PC-9 (cell line): ENCODE measurements around the gene RAB18. TPM values are rescaled to one million over a fixed set of nuclear protein-coding genes. Genes with fewer than 3 reads are reported as not detected.
"Not testable (repeated sequence)": the region's sequence is repeated elsewhere in the genome, so short reads cannot be mapped to it uniquely, and the experiment has no call there.

Experiments used
- BruUV-seq: library from RNA; stranded (reverse); fragments of 400-500 nt; replicated peaks from 2 replicates; lab custom pipeline; 2021; lab: Mats Ljungman, UMichigan
- CTCF ChIA-PET: fragments of 300-600 bp; sonication (Branson Sonifier 250); formaldehyde crosslinking; loops from one replicate; lab custom pipeline; 2022; ENCODE audit warnings: antibody characterized with exemption; lab: Charles Lee
- POLR2A ChIA-PET: fragments of 300-600 bp; sonication (Branson Sonifier 250); formaldehyde crosslinking; loops from one replicate; lab custom pipeline; 2022; ENCODE audit warnings: antibody characterized with exemption; ENCODE audit not compliant: unreplicated experiment; lab: Charles Lee
- DNase-seq, 2 experiments: peaks; one replicate each; pipeline versions ENCODE4 v3.0.0 to v3.0.0-alpha.2; 2015 to 2022; ENCODE audit warnings: mixed read lengths in 1 of 2
- H2AFZ ChIP-seq: fragments of 200-600 bp; sonication (generic); 2 replicates; pipeline ENCODE4 v1.8.1; 2017; ENCODE audit warnings: antibody characterized with exemption
- H3F3A ChIP-seq: fragments of 200-600 bp; sonication (generic); 2 replicates; pipeline ENCODE4 v1.8.1; 2017; ENCODE audit warnings: antibody characterized with exemption, mild to moderate bottlenecking, low read depth; ENCODE audit not compliant: insufficient read depth
- H3K27ac ChIP-seq: fragments of 200-600 bp; sonication (generic); 2 replicates; pipeline ENCODE4 v1.6.1; 2016; ENCODE audit warnings: mixed run types
- H3K27me3 ChIP-seq: fragments of 200-600 bp; sonication (generic); 2 replicates; pipeline ENCODE4 v1.6.1; 2016; ENCODE audit warnings: low read depth, mixed run types; ENCODE audit not compliant: insufficient read depth
- H3K36me3 ChIP-seq: fragments of 200-600 bp; sonication (generic); 2 replicates; pipeline ENCODE4 v1.6.1; 2016; ENCODE audit warnings: low read depth, mixed run types
- H3K4me1 ChIP-seq: fragments of 200-600 bp; sonication (generic); replicated peaks from 2 replicates; pipeline ENCODE4 v1.6.1; 2016; ENCODE audit warnings: mixed run types; ENCODE audit not compliant: insufficient read depth
- H3K4me2 ChIP-seq: fragments of 200-600 bp; sonication (generic); 2 replicates; pipeline ENCODE4 v1.6.1; 2017; ENCODE audit warnings: mixed run types
- H3K4me3 ChIP-seq: fragments of 200-600 bp; sonication (generic); 2 replicates; pipeline ENCODE4 v1.6.1; 2016; ENCODE audit warnings: mixed run types
- H3K79me2 ChIP-seq: fragments of 200-600 bp; sonication (generic); 2 replicates; pipeline ENCODE4 v1.6.1; 2017; ENCODE audit warnings: low read depth, mixed run types
- H3K9me2 ChIP-seq: fragments of 200-600 bp; sonication (generic); 2 replicates; pipeline ENCODE4 v1.8.1; 2017; ENCODE audit warnings: mild to moderate bottlenecking; ENCODE audit not compliant: insufficient read depth
- H3K9me3 ChIP-seq: fragments of 200-600 bp; sonication (generic); 2 replicates; pipeline ENCODE4 v1.8.1; 2016; ENCODE audit warnings: low read depth; ENCODE audit not compliant: insufficient read depth
- H4K20me1 ChIP-seq: fragments of 200-600 bp; sonication (generic); 2 replicates; pipeline ENCODE4 v1.8.1; 2017; ENCODE audit not compliant: insufficient read depth
- CTCF ChIP-seq: fragments of 200-600 bp; sonication (generic); conservative IDR thresholded peaks from 2 replicates; pipeline ENCODE4 v1.6.1; 2017; ENCODE audit warnings: mixed run types, antibody characterized with exemption, mild to moderate bottlenecking, moderate library complexity
- EZH2 ChIP-seq: fragments of 200-600 bp; sonication (generic); IDR thresholded peaks from 2 replicates; pipeline ENCODE4 v1.8.0; 2017; ENCODE audit warnings: antibody characterized with exemption, low read depth
- intact Hi-C: fragments of 100-400 bp; cut with micrococcal nuclease; formaldehyde crosslinking; loops from one replicate; pipeline ENCODE4 v1.10.0; 2022; ENCODE audit not compliant: unreplicated experiment
- total RNA-seq: library from RNA; stranded (reverse); gene quantifications from 2 replicates; pipeline ENCODE4 v1.2.3, GENCODE V29; 2021

The RAB18 gene
- total RNA-seq, 1 experiment from 2014 or later = 63.1 TPM

- H4K20me1 ChIP-seq = no peaks in the 10 kb centered on the region
- ChIA-PET CTCF (no interaction called here), POLR2A (no interaction called here)
- intact Hi-C loops = loop anchor here (5.0 kb wide), 1 partner anchor 259 kb away; the partner anchor contains the start of gene ACBD5
- H3K27me3 ChIP-seq = peaks cover 32% of the 10 kb centered on the region
- peaks cover 12% of the 10 kb centered on the region for H3K4me1 ChIP-seq
- BruUV-seq = no TSS peak
- no peaks in the 10 kb centered on the region for H3K36me3 ChIP-seq
- no peak for TF ChIP-seq CTCF
- no peak for TF ChIP-seq EZH2
- H3K79me2 ChIP-seq = peaks cover 14% of the 10 kb centered on the region
- no peaks in the 10 kb centered on the region for H3K9me3 ChIP-seq
- H3F3A ChIP-seq = no peaks in the 10 kb centered on the region
- H3K4me2 ChIP-seq = no peak overlapping the region
- H3K27ac ChIP-seq = no peak overlapping the region
- H3K9me2 ChIP-seq = no peaks in the 10 kb centered on the region
- H2AFZ ChIP-seq = no peak overlapping the region
- DNase-seq = no peak
- no peak overlapping the region for H3K4me3 ChIP-seq
Observed at GRCh38 chr10:27500886-27501285, 3.2 kb upstream of the RAB18 start.

- Histone ChIP-seq H3K9me2 (no peaks in the 10 kb centered on the region), H3K4me1 (peaks cover 14% of the 10 kb centered on the region), H3F3A (no peaks in the 10 kb centered on the region), H3K9me3 (no peaks in the 10 kb centered on the region), H3K4me3 (peak overlapping the region; percentile 81; the same call in 1 of the 2 replicates), H4K20me1 (no peaks in the 10 kb centered on the region), H3K79me2 (peaks cover 38% of the 10 kb centered on the region), H3K4me2 (peak overlapping the region; percentile 93), H3K36me3 (no peaks in the 10 kb centered on the region), H2AFZ (peak overlapping the region; percentile 98), H3K27ac (no peak overlapping the region), H3K27me3 (peaks cover 23% of the 10 kb centered on the region; the same call in 1 of the 2 replicates)
- CTCF ChIA-PET = no interaction called here
- intact Hi-C loops = loop anchor here (5.0 kb wide), 1 partner anchor 261 kb away; the partner anchor contains the start of gene ACBD5
- POLR2A ChIA-PET = interaction anchor here (0.5 to 0.6 kb wide), 3 partner anchors 806 to 1814 kb away, joined by 4 to 5 read pairs (median 4); no protein-coding TSS in a partner anchor
- BruUV-seq = no TSS peak
- DNase-seq = no peak
- TF ChIP-seq EZH2 (no peak), CTCF (no peak)
Observed at GRCh38 chr10:27503498-27504006, 552 bp upstream of the RAB18 start.

GRCh38 chr10:27504808-27505460, 830 bp downstream of the RAB18 start:
- TF ChIP-seq CTCF (no peak), EZH2 (no peak)
- no TSS peak for BruUV-seq
- H3K27me3 ChIP-seq = 0 out of 2 replicates have a peak, but pooled peaks cover 11% of the 10 kb centered on the region
- ChIA-PET POLR2A (interaction anchor here (0.6 kb wide), 1 partner anchor 674 kb away, joined by 4 read pairs; no protein-coding TSS in a partner anchor), CTCF (interaction anchor here (0.6 kb wide), 1 partner anchor 131 kb away, joined by 3 read pairs; no protein-coding TSS in a partner anchor)
- H3K27ac ChIP-seq = no peak overlapping the region
- H3K9me3 ChIP-seq = no peaks in the 10 kb centered on the region
- peaks cover 47% of the 10 kb centered on the region for H3K79me2 ChIP-seq
- H3K4me2 ChIP-seq = peak overlapping the region; percentile 93
- no peaks in the 10 kb centered on the region for H3F3A ChIP-seq
- intact Hi-C loops = loop anchor here (5.0 kb wide), 1 partner anchor 263 kb away; the partner anchor contains the start of gene ACBD5
- H3K36me3 ChIP-seq = no peaks in the 10 kb centered on the region
- H3K4me1 ChIP-seq = peaks cover 14% of the 10 kb centered on the region
- H3K9me2 ChIP-seq = no peaks in the 10 kb centered on the region
- H4K20me1 ChIP-seq = no peaks in the 10 kb centered on the region
- DNase-seq = no peak
- H3K4me3 ChIP-seq = peak overlapping the region; percentile 81
- H2AFZ ChIP-seq = peak overlapping the region; percentile 98

- DNase-seq, H4K20me1 ChIP-seq, intact Hi-C loops, H3K9me2 ChIP-seq, BruUV-seq, H3F3A ChIP-seq, H3K9me3 ChIP-seq, H3K36me3 ChIP-seq, H2AFZ ChIP-seq, H3K27me3 ChIP-seq, H3K27ac ChIP-seq, CTCF ChIA-PET, POLR2A ChIA-PET: not testable (repeated sequence)
- Histone ChIP-seq H3K79me2 (peaks cover 47% of the 10 kb centered on the region), H3K4me3 (peak overlapping the region; percentile 81; the same call in 1 of the 2 replicates), H3K4me2 (peak overlapping the region; percentile 93), H3K4me1 (peaks cover 14% of the 10 kb centered on the region)
Observed at GRCh38 chr10:27505537-27505936, 1.4 kb downstream of the RAB18 start.
